ENCODE data around the gene OR9Q2.
"Not testable (repeated sequence)": the region's sequence is repeated elsewhere in the genome, so short reads cannot be mapped to it uniquely, and the experiment has no call there.

The OR9Q2 gene

GRCh38 chr11:58188770-58189169, at the start of gene OR9Q2:
Gene OR9Q2 (plus strand): TSS chr11:58189070. CDS start chr11:58190491, 1,421 bp downstream.
- DNase-seq = no peak

DNA sequence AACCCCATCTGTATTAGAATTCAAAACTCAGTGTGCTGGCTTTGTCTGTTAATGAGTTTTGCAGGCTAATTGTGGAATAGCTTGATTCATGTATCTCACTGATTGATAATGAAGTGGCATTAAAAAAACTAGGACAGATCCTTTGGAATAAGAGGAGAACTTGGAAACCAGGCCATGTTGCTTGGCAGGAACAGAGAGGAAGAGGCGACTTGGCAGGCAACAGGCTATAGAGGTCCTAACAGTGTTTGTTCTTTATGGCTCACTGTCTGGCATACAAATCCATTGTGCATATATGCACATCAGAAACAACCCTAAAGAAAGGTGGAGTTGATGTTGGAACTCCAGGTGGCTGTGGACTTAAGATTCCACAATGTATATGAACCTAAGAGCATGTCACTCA, 46.1 kb upstream of the OR9Q2 start:
- DNase-seq = no peak

DNA sequence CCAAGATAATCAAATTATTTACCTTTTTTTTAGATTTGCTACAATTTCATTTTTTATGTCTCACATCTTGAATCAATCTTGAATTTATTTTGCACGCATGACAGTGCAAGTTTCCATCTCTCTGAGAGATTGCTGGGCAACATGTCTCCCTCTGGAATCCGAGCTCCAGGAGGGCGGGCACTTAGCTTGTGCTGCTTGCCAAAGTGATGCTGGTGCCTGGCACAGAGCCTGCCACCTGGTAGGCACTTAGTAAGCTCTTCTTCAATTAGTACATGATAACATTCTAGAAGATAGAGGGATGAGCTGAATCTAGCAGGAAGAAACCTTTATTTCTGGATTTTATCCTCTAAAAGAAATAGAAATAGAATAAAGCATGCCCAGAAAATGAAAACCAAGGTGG, 36.1 kb upstream of the OR9Q2 start:
- no peak for DNase-seq

GRCh38 chr11:58164389-58164788, 24.5 kb upstream of the OR9Q2 start:
- no peak for DNase-seq

- DNase-seq = no peak
Measured at GRCh38 chr11:58164990-58165389, 23.9 kb upstream of the OR9Q2 start.

- DNase-seq = no peak
Measured at GRCh38 chr11:58165504-58166106, 23.3 kb upstream of the OR9Q2 start.

GRCh38 chr11:58177409-58178054, 11.3 kb upstream of the OR9Q2 start:
- DNase-seq = no peak

DNA sequence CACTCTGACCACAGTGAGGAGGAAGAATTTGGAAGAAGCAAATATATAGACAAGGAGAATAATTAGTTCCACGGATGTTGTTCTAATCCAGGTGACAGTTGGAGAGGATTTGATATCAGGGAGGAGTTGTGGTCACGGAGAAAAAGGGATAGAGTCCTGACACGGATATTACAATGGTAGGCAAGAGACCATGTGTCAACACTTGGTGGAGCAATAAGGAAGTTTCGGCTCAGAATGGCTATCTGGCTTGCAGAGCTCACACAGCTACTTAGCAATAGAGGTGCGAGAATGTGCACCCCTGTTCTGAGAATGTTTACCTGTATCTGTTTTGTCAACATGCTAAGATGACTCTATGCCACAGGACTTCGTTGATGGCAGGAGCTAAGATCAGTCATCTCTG, 10.4 kb upstream of the OR9Q2 start:
- DNase-seq = no peak

GRCh38 chr11:58179648-58180047, 9.2 kb upstream of the OR9Q2 start:
- no peak for DNase-seq

DNA sequence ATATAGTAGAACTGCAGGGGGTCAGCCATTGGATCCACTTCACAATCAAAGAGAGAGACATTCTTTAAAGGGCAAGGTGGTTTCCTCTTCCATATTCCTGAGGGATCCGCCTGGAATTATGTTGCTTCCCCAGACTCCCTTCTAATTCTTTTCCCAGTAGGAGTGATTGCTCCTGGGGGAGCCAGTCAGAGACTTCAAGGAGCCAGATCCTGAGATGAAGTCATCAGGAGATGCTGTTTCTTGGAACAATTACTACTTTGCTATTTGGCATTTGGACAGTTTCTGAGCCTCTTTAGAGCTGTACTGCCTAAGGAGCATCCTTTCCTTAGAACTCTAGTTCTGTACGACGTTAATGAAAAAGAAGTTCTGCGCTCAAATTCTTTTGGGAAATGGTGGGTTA, 1.9 kb upstream of the OR9Q2 start:
- no peak for DNase-seq

- no peak for DNase-seq
Measured at GRCh38 chr11:58192229-58192628, 3.4 kb downstream of the OR9Q2 start.

GRCh38 chr11:58193391-58193790, 4.5 kb downstream of the OR9Q2 start:
- no peak for DNase-seq

GRCh38 chr11:58195939-58196338, 7.1 kb downstream of the OR9Q2 start:
- no peak for DNase-seq

- DNase-seq = no peak
Measured at GRCh38 chr11:58199271-58199670, 10.4 kb downstream of the OR9Q2 start.

DNA sequence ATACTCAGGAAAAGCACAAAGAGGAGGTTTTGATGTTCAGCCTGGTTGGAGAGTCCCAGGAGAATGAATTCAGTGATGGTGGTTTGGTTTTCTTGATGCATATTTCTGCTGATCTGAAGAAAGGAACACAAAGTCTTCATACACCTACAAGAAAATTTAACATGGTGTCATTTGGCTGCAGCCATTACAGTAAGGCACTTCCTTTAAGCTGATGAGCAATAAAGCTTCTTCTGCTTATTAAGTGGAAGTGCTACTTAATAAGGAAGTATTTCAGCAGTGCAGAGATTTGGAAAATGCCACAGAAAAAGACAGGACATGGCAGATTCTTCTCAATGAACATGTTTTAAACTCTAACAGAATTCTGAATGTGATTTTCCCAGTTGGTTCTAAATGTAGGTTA, 15.2 kb downstream of the OR9Q2 start, which contains the start of gene OR1S2:
Gene OR1S2, minus strand, starts transcription at position 101 of the 400 bp plus-strand sequence. Its CDS starts 0 bp downstream, at position 101.
- no peak for DNase-seq

DNA sequence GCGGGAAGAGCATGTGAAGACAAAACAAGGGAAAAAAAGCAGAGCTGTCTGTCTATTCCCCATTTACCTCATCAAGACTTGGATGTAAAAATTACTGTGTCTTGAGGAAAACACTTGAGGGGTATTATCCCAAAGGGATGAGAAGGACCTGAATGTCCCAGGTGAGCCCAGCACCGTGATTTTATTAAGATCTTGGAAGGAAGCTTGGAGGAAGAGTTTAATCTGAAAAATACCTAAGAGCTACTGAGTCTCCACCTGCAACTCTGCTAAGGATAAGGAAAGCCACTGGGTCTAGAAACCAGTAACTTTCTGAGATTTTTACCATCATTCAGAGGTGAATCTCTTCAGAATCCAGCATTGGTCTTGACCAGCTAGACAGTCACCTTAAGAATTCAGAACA, 23.6 kb downstream of the OR9Q2 start, which contains the start of gene OR1S1:
Gene OR1S1, plus strand, starts transcription at position 301 of the 400 bp plus-strand sequence.
- not testable (repeated sequence) for DNase-seq

GRCh38 chr11:58216476-58216875, 27.6 kb downstream of the OR9Q2 start:
- DNase-seq = no peak

- no peak for DNase-seq
Measured at GRCh38 chr11:58222721-58223120, 33.9 kb downstream of the OR9Q2 start.

GRCh38 chr11:58227956-58228615, 39.2 kb downstream of the OR9Q2 start:
- no peak for DNase-seq
